Activated CD4-positive, alpha-beta memory T cell treated with anti-CD3 and anti-CD28 coated beads for 36 hours (primary cell): ENCODE results near the gene VPS26B. TPM values are rescaled to one million over a fixed set of nuclear protein-coding genes. Genes with fewer than 3 reads are reported as not detected.
"Not testable (repeated sequence)": the region's sequence is repeated elsewhere in the genome, so short reads cannot be mapped to it uniquely, and the experiment has no call there.

Experiments used
- CTCF ChIA-PET: fragments of 350-600 bp; sonication (Branson Sonifier 250); formaldehyde crosslinking; loops from one replicate; lab custom pipeline; 2021; ENCODE audit warnings: antibody characterized with exemption, inconsistent platforms; lab: Charles Lee
- POLR2A ChIA-PET: fragments of 350-600 bp; sonication (Branson Sonifier 250); formaldehyde crosslinking; loops from one replicate; lab custom pipeline; 2021; ENCODE audit warnings: antibody characterized with exemption; lab: Charles Lee
- DNase-seq: peaks from one replicate; pipeline ENCODE4 v3.0.0-alpha.2; 2020
- H3K27ac Mint-ChIP-seq: one replicate; pipeline ENCODE4 v1.8.0; 2021; ENCODE audit warnings: mixed read lengths
- H3K27me3 Mint-ChIP-seq: one replicate; pipeline ENCODE4 v1.8.0; 2021; ENCODE audit warnings: mixed read lengths
- H3K36me3 Mint-ChIP-seq: one replicate; pipeline ENCODE4 v1.8.0; 2021; ENCODE audit warnings: mixed read lengths
- H3K4me1 Mint-ChIP-seq: one replicate; pipeline ENCODE4 v1.8.0; 2021; ENCODE audit warnings: low read depth, mixed read lengths
- H3K4me3 Mint-ChIP-seq: one replicate; pipeline ENCODE4 v1.8.0; 2021; ENCODE audit warnings: mild to moderate bottlenecking, mixed read lengths
- H3K9me3 Mint-ChIP-seq: one replicate; pipeline ENCODE4 v1.8.0; 2021; ENCODE audit warnings: mixed read lengths
- intact Hi-C: fragments of 100-400 bp; cut with micrococcal nuclease; formaldehyde crosslinking; loops from one replicate; pipeline ENCODE4 v1.15.1; 2023
- total RNA-seq, 2 experiments: library from RNA; stranded (reverse); gene quantifications; one replicate each; pipeline ENCODE4 v1.2.3, GENCODE V29; 2021

The VPS26B gene
- total RNA-seq, 2 experiments from 2014 or later = 36.2 to 38.8 TPM

GRCh38 chr11:134272381-134273316 lies 48.2 kb downstream of the VPS26B start:
- peaks cover 41% of the 10 kb centered on the region for H3K4me1 Mint-ChIP-seq
- H3K9me3 Mint-ChIP-seq = no peaks in the 10 kb centered on the region
- DNase-seq = no peak
- intact Hi-C loops = loop anchor here (10.0 kb wide), 2 partner anchors 142 to 312 kb away; partner anchors contain the start of gene B3GAT1
- ChIA-PET CTCF (interaction anchor here (0.9 to 3.9 kb wide), 6 partner anchors 9 to 49 kb away, joined by 3 to 26 read pairs (median 4); partner anchors contain the start of genes NCAPD3 and VPS26B), POLR2A (interaction anchor here (5.2 kb wide), 1 partner anchor 49 kb away, joined by 45 read pairs; the partner anchor contains the start of genes NCAPD3 and VPS26B)
- no peak overlapping the region for H3K27ac Mint-ChIP-seq
- H3K4me3 Mint-ChIP-seq = no peak overlapping the region
- H3K36me3 Mint-ChIP-seq = peaks cover 3% of the 10 kb centered on the region
- H3K27me3 Mint-ChIP-seq = peaks cover 4% of the 10 kb centered on the region

- ChIA-PET POLR2A (interaction anchor here (0.8 to 5.2 kb wide), 2 partner anchors 20 to 49 kb away, joined by 4 to 45 read pairs; partner anchors contain the start of genes ACAD8, NCAPD3, THYN1 and VPS26B), CTCF (interaction anchor here (1.0 to 3.9 kb wide), 5 partner anchors 9 to 49 kb away, joined by 3 to 26 read pairs (median 4); partner anchors contain the start of genes NCAPD3 and VPS26B)
- peaks cover 41% of the 10 kb centered on the region for H3K4me1 Mint-ChIP-seq
- no peak overlapping the region for H3K27ac Mint-ChIP-seq
- DNase-seq = no peak
- H3K4me3 Mint-ChIP-seq = no peak overlapping the region
- peaks cover 3% of the 10 kb centered on the region for H3K36me3 Mint-ChIP-seq
- H3K9me3 Mint-ChIP-seq = peaks cover 2% of the 10 kb centered on the region
- H3K27me3 Mint-ChIP-seq = peaks cover 4% of the 10 kb centered on the region
- intact Hi-C loops = loop anchor here (10.0 kb wide), 2 partner anchors 141 to 311 kb away; partner anchors contain the start of gene B3GAT1
Observed at GRCh38 chr11:134273317-134273712, 48.8 kb downstream of the VPS26B start.

DNA sequence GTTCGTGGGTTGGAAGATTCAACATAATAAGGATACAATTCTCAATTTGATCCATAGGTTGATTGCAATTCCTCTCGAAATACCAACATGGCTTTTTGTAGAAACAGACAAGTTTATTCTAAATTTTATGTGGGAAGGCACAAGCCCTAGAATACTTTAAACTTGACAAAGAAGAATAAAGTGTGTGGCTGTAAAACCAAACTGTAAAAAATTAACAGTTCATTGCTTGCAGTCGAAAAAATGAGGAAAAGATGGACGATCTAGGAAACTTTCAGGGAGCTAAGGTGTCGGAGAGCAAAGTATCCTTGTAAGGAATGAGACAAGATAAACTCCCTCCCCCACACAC lies 50.7 kb downstream of the VPS26B start:
- ChIA-PET CTCF (interaction anchor here (1.1 to 3.9 kb wide), 7 partner anchors 11 to 61 kb away, joined by 3 to 26 read pairs (median 11); partner anchors contain the start of genes ACAD8 and THYN1), POLR2A (interaction anchor here (1.6 to 5.2 kb wide), 3 partner anchors 22 to 57 kb away, joined by 4 to 45 read pairs (median 7); partner anchors contain the start of genes ACAD8, GLB1L2, NCAPD3 and THYN1)
- H3K36me3 Mint-ChIP-seq = peaks cover 7% of the 10 kb centered on the region
- H3K27ac Mint-ChIP-seq = peak overlapping the region; percentile 99
- peaks cover 4% of the 10 kb centered on the region for H3K27me3 Mint-ChIP-seq
- peaks cover 6% of the 10 kb centered on the region for H3K9me3 Mint-ChIP-seq
- H3K4me1 Mint-ChIP-seq = peaks cover 39% of the 10 kb centered on the region
- DNase-seq = no peak
- peak overlapping the region; percentile 95 for H3K4me3 Mint-ChIP-seq
- intact Hi-C loops = loop anchor here (1.0 to 10.0 kb wide), 5 partner anchors 22 to 347 kb away; partner anchors contain the start of genes ACAD8, B3GAT1 and THYN1

GRCh38 chr11:134275534-134276395 lies 51.3 kb downstream of the VPS26B start, which contains the start of gene GLB1L3:
GLB1L3 (plus strand) TSS chr11:134276379; CDS start chr11:134276741, 362 bp downstream.
- intact Hi-C loops = loop anchor here (1.0 to 10.0 kb wide), 6 partner anchors 22 to 347 kb away; partner anchors contain the start of genes ACAD8, B3GAT1, GLB1L2 and THYN1
- DNase-seq = peak; percentile 86

DNA sequence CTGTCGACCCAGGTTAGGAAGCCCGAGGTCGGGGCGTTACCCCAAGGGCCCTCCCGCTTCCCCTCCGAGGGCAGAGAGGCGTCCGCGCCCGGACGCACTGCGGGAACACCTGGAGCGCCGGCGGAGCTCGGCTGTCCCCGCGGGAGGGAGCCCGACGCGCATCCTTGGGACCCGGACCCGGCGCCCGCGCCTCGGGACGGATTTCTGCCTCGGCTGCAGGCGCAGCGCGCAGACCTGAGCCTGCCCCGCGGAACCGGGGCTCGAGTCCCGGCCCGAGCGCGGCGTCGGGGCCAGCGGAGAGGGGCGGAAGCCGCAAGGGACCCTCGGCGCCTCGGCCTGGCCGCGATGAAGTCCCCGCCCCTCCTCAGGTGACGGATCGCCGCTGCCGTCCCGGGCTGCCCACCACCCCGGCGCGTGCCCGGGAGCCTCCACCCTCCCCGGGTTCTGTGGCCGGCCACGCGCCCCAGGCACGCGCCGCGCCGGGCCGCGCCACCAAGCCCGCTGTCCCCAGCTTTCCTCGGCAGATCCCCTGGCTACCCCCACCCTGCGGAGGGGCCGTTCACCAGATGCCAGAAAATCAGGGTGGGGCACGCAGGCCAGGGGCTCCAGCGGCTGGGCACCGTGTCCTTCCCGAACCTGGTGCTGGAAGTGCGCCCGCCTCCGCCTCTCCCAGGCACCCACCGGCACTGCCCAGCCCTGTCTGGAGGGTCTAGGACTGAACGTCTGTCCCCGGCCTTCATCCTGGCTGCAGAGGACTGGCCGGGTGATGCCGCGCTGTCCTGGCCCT lies 52.1 kb downstream of the VPS26B start:
- ChIA-PET CTCF (interaction anchor here (0.6 to 3.9 kb wide), 15 partner anchors 10 to 349 kb away, joined by 3 to 26 read pairs (median 6); partner anchors contain the start of genes ACAD8, GLB1L2, NCAPD3 and THYN1), POLR2A (interaction anchor here (1.0 to 5.2 kb wide), 5 partner anchors 23 to 55 kb away, joined by 3 to 45 read pairs (median 6); partner anchors contain the start of genes ACAD8, GLB1L2, NCAPD3 and THYN1)
- Mint-ChIP-seq H3K9me3 (peaks cover 6% of the 10 kb centered on the region), H3K27me3 (peaks cover 4% of the 10 kb centered on the region), H3K4me1 (peaks cover 31% of the 10 kb centered on the region), H3K36me3 (peaks cover 7% of the 10 kb centered on the region), H3K4me3 (peak overlapping the region; percentile 95), H3K27ac (peak overlapping the region; percentile 99)
- DNase-seq = no peak
- intact Hi-C loops = loop anchor here (1.0 to 10.0 kb wide), 3 partner anchors 55 to 308 kb away; partner anchors contain the start of genes B3GAT1 and GLB1L2

More at GRCh38 chr11:134275534-134276395, 51.3 kb downstream of the VPS26B start, which contains the start of gene GLB1L3:
- Mint-ChIP-seq H3K9me3 (peaks cover 6% of the 10 kb centered on the region), H3K27ac (peak within 1 kb of the TSS; percentile 99), H3K4me1 (peaks cover 33% of the 10 kb centered on the region), H3K36me3 (peaks cover 7% of the 10 kb centered on the region), H3K27me3 (peaks cover 4% of the 10 kb centered on the region), H3K4me3 (peak within 1 kb of the TSS; percentile 95)
- ChIA-PET CTCF (interaction anchor here (0.7 to 3.9 kb wide), 15 partner anchors 9 to 348 kb away, joined by 3 to 26 read pairs (median 6); partner anchors contain the start of genes ACAD8, GLB1L2, NCAPD3 and THYN1), POLR2A (interaction anchor here (1.0 to 5.2 kb wide), 5 partner anchors 22 to 56 kb away, joined by 3 to 45 read pairs (median 6); partner anchors contain the start of genes ACAD8, GLB1L2, NCAPD3 and THYN1)

- H3K4me1 Mint-ChIP-seq = peaks cover 29% of the 10 kb centered on the region
- no peak overlapping the region for H3K27ac Mint-ChIP-seq
- intact Hi-C loops = loop anchor here (10.0 kb wide), 2 partner anchors 137 to 307 kb away; partner anchors contain the start of gene B3GAT1
- POLR2A ChIA-PET = interaction anchor here (5.2 kb wide), 1 partner anchor 53 kb away, joined by 45 read pairs; the partner anchor contains the start of genes NCAPD3 and VPS26B
- no peak for DNase-seq
- H3K27me3 Mint-ChIP-seq = peaks cover 4% of the 10 kb centered on the region
- H3K4me3 Mint-ChIP-seq = peak overlapping the region; percentile 73
- CTCF ChIA-PET = interaction anchor here (1.4 to 2.9 kb wide), 3 partner anchors 25 to 70 kb away, joined by 7 to 20 read pairs (median 10); partner anchors contain the start of genes ACAD8, NCAPD3, THYN1 and VPS26B
- H3K9me3 Mint-ChIP-seq = peaks cover 6% of the 10 kb centered on the region
- peaks cover 7% of the 10 kb centered on the region for H3K36me3 Mint-ChIP-seq
Observed at GRCh38 chr11:134277183-134278001, 52.9 kb downstream of the VPS26B start.

- CTCF ChIA-PET = no interaction called here
- no peak for DNase-seq
- H3K27ac Mint-ChIP-seq = no peak overlapping the region
- peaks cover 4% of the 10 kb centered on the region for H3K27me3 Mint-ChIP-seq
- H3K4me1 Mint-ChIP-seq = peaks cover 20% of the 10 kb centered on the region
- H3K9me3 Mint-ChIP-seq = peaks cover 6% of the 10 kb centered on the region
- POLR2A ChIA-PET = no interaction called here
- H3K4me3 Mint-ChIP-seq = no peak overlapping the region
- intact Hi-C loops = loop anchor here (10.0 kb wide), 2 partner anchors 136 to 306 kb away; partner anchors contain the start of gene B3GAT1
- H3K36me3 Mint-ChIP-seq = peaks cover 7% of the 10 kb centered on the region
Observed at GRCh38 chr11:134278356-134278755, 53.9 kb downstream of the VPS26B start.

DNA sequence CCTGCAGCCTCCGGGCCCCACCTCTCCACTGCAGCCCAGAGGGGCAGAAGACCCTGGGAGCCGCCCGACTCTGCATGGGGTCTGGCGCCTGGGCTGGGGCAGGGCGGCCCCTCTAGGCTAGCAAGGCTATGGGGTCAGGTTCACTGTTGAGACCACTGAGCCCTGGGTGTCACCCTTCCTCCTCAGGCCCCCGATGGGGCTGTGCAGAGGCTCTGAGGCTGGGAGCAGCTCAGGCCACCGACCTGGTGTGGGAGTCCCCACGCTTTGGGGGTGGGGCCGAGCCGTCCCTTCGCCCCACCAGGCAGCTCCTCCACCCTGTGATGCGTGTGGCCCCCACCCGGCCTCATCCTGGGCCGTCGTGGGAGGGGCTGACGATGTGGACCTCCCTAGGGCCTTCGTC lies 57.2 kb downstream of the VPS26B start:
- POLR2A ChIA-PET, H3K9me3 Mint-ChIP-seq, H3K36me3 Mint-ChIP-seq, H3K4me1 Mint-ChIP-seq, H3K27ac Mint-ChIP-seq, CTCF ChIA-PET, H3K4me3 Mint-ChIP-seq, intact Hi-C loops, DNase-seq, H3K27me3 Mint-ChIP-seq: not testable (repeated sequence)
